Measurements from ENCODE around the gene RARG.
A peak's percentile ranks its signal among the peaks of the same experiment; 100 is the strongest.

The RARG gene

GRCh38 chr12:53231921-53232645, at the start of gene RARG:
Gene RARG, minus strand, starts transcription at chr12:53232209. Its CDS starts 4,664 bp downstream, at chr12:53227545.
- Histone ChIP-seq H3K4me1 (ENCODE audit: control insufficient read depth, insufficient read depth, low read length) (peaks cover 60% of the 10 kb centered on the region), H3K9ac (ENCODE audit: low read length) (peak within 1 kb of the TSS; percentile 72), H3K4me3 (ENCODE audit: low read length) (peak within 1 kb of the TSS; percentile 67), H3K36me3 (ENCODE audit: control insufficient read depth, insufficient read depth, low read length) (peaks cover 5% of the 10 kb centered on the region), H3K27me3 (ENCODE audit: control insufficient read depth, insufficient read depth, low read length) (no peaks in the 10 kb centered on the region), H3K9me3 (ENCODE audit: control insufficient read depth, low read length) (no peaks in the 10 kb centered on the region)

GRCh38 chr12:53279888-53280498, 48.0 kb upstream of the RARG start:
- H3K36me3 ChIP-seq (ENCODE audit: control insufficient read depth, insufficient read depth, low read length), result no peaks in the 10 kb centered on the region

GRCh38 chr12:53279283-53279869, 47.4 kb upstream of the RARG start:
- Histone ChIP-seq H3K36me3 (ENCODE audit: control insufficient read depth, insufficient read depth, low read length) (no peaks in the 10 kb centered on the region), H3K4me1 (ENCODE audit: control insufficient read depth, insufficient read depth, low read length) (no peaks in the 10 kb centered on the region), H3K27me3 (ENCODE audit: control insufficient read depth, insufficient read depth, low read length) (no peaks in the 10 kb centered on the region), H3K9ac (ENCODE audit: low read length) (no peak overlapping the region), H3K9me3 (ENCODE audit: control insufficient read depth, low read length) (no peaks in the 10 kb centered on the region), H3K4me3 (ENCODE audit: low read length) (no peak overlapping the region)

More at GRCh38 chr12:53279888-53280498, 48.0 kb upstream of the RARG start:
- H3K9me3 ChIP-seq (ENCODE audit: control insufficient read depth, low read length), result no peaks in the 10 kb centered on the region
- H3K27me3 ChIP-seq (ENCODE audit: control insufficient read depth, insufficient read depth, low read length), result no peaks in the 10 kb centered on the region
- H3K4me1 ChIP-seq (ENCODE audit: control insufficient read depth, insufficient read depth, low read length), result no peaks in the 10 kb centered on the region
- no peak overlapping the region for H3K9ac ChIP-seq (ENCODE audit: low read length)
- no peak overlapping the region for H3K4me3 ChIP-seq (ENCODE audit: low read length)

- Histone ChIP-seq H3K27me3 (ENCODE audit: control insufficient read depth, insufficient read depth, low read length) (no peaks in the 10 kb centered on the region), H3K4me1 (ENCODE audit: control insufficient read depth, insufficient read depth, low read length) (no peaks in the 10 kb centered on the region), H3K9me3 (ENCODE audit: control insufficient read depth, low read length) (no peaks in the 10 kb centered on the region), H3K4me3 (ENCODE audit: low read length) (no peak overlapping the region), H3K9ac (ENCODE audit: low read length) (no peak overlapping the region), H3K36me3 (ENCODE audit: control insufficient read depth, insufficient read depth, low read length) (no peaks in the 10 kb centered on the region)
Observed at GRCh38 chr12:53277981-53278380, 46.0 kb upstream of the RARG start.

- no peaks in the 10 kb centered on the region for H3K4me1 ChIP-seq (ENCODE audit: control insufficient read depth, insufficient read depth, low read length)
- H3K4me3 ChIP-seq (ENCODE audit: low read length), result no peak overlapping the region
- H3K36me3 ChIP-seq (ENCODE audit: control insufficient read depth, insufficient read depth, low read length), result no peaks in the 10 kb centered on the region
- H3K27me3 ChIP-seq (ENCODE audit: control insufficient read depth, insufficient read depth, low read length), result no peaks in the 10 kb centered on the region
- H3K9ac ChIP-seq (ENCODE audit: low read length), result no peak overlapping the region
- no peaks in the 10 kb centered on the region for H3K9me3 ChIP-seq (ENCODE audit: control insufficient read depth, low read length)
Observed at GRCh38 chr12:53276511-53276910, 44.5 kb upstream of the RARG start.

GRCh38 chr12:53274445-53274844, 42.4 kb upstream of the RARG start:
- no peak overlapping the region for H3K9ac ChIP-seq (ENCODE audit: low read length)
- no peak overlapping the region for H3K4me3 ChIP-seq (ENCODE audit: low read length)
- no peaks in the 10 kb centered on the region for H3K27me3 ChIP-seq (ENCODE audit: control insufficient read depth, insufficient read depth, low read length)
- H3K9me3 ChIP-seq (ENCODE audit: control insufficient read depth, low read length), result no peaks in the 10 kb centered on the region
- no peaks in the 10 kb centered on the region for H3K36me3 ChIP-seq (ENCODE audit: control insufficient read depth, insufficient read depth, low read length)
- H3K4me1 ChIP-seq (ENCODE audit: control insufficient read depth, insufficient read depth, low read length), result no peaks in the 10 kb centered on the region

- Histone ChIP-seq H3K36me3 (ENCODE audit: control insufficient read depth, insufficient read depth, low read length) (no peaks in the 10 kb centered on the region), H3K9ac (ENCODE audit: low read length) (peak overlapping the region; percentile 75), H3K27me3 (ENCODE audit: control insufficient read depth, insufficient read depth, low read length) (no peaks in the 10 kb centered on the region), H3K9me3 (ENCODE audit: control insufficient read depth, low read length) (no peaks in the 10 kb centered on the region), H3K4me3 (ENCODE audit: low read length) (peak overlapping the region; percentile 96), H3K4me1 (ENCODE audit: control insufficient read depth, insufficient read depth, low read length) (peaks cover 8% of the 10 kb centered on the region)
Observed at GRCh38 chr12:53268630-53269562, 36.9 kb upstream of the RARG start.

GRCh38 chr12:53267999-53268629, 36.1 kb upstream of the RARG start, which contains the start of gene ESPL1:
Gene ESPL1, plus strand, starts transcription at chr12:53268299. Its CDS starts 468 bp downstream, at chr12:53268767.
- peak within 1 kb of the TSS; percentile 75 for H3K9ac ChIP-seq (ENCODE audit: low read length)
- H3K36me3 ChIP-seq (ENCODE audit: control insufficient read depth, insufficient read depth, low read length), result no peaks in the 10 kb centered on the region
- H3K4me1 ChIP-seq (ENCODE audit: control insufficient read depth, insufficient read depth, low read length), result peaks cover 8% of the 10 kb centered on the region
- no peaks in the 10 kb centered on the region for H3K9me3 ChIP-seq (ENCODE audit: control insufficient read depth, low read length)
- peak within 1 kb of the TSS; percentile 96 for H3K4me3 ChIP-seq (ENCODE audit: low read length)
- H3K27me3 ChIP-seq (ENCODE audit: control insufficient read depth, insufficient read depth, low read length), result no peaks in the 10 kb centered on the region

- Histone ChIP-seq H3K36me3 (ENCODE audit: control insufficient read depth, insufficient read depth, low read length) (no peaks in the 10 kb centered on the region), H3K9me3 (ENCODE audit: control insufficient read depth, low read length) (no peaks in the 10 kb centered on the region), H3K4me1 (ENCODE audit: control insufficient read depth, insufficient read depth, low read length) (peaks cover 8% of the 10 kb centered on the region), H3K4me3 (ENCODE audit: low read length) (peak overlapping the region; percentile 96), H3K9ac (ENCODE audit: low read length) (peak overlapping the region; percentile 75), H3K27me3 (ENCODE audit: control insufficient read depth, insufficient read depth, low read length) (no peaks in the 10 kb centered on the region)
Observed at GRCh38 chr12:53267306-53267998, 35.4 kb upstream of the RARG start.

GRCh38 chr12:53265783-53266182, 33.8 kb upstream of the RARG start:
- H3K27me3 ChIP-seq (ENCODE audit: control insufficient read depth, insufficient read depth, low read length), result no peaks in the 10 kb centered on the region
- no peak overlapping the region for H3K9ac ChIP-seq (ENCODE audit: low read length)
- no peaks in the 10 kb centered on the region for H3K9me3 ChIP-seq (ENCODE audit: control insufficient read depth, low read length)
- H3K4me3 ChIP-seq (ENCODE audit: low read length), result no peak overlapping the region
- H3K36me3 ChIP-seq (ENCODE audit: control insufficient read depth, insufficient read depth, low read length), result no peaks in the 10 kb centered on the region
- H3K4me1 ChIP-seq (ENCODE audit: control insufficient read depth, insufficient read depth, low read length), result peaks cover 8% of the 10 kb centered on the region

- H3K36me3 ChIP-seq (ENCODE audit: control insufficient read depth, insufficient read depth, low read length), result no peaks in the 10 kb centered on the region
- no peaks in the 10 kb centered on the region for H3K4me1 ChIP-seq (ENCODE audit: control insufficient read depth, insufficient read depth, low read length)
- H3K9ac ChIP-seq (ENCODE audit: low read length), result no peak overlapping the region
- no peaks in the 10 kb centered on the region for H3K27me3 ChIP-seq (ENCODE audit: control insufficient read depth, insufficient read depth, low read length)
- no peak overlapping the region for H3K4me3 ChIP-seq (ENCODE audit: low read length)
- no peaks in the 10 kb centered on the region for H3K9me3 ChIP-seq (ENCODE audit: control insufficient read depth, low read length)
Observed at GRCh38 chr12:53259891-53260290, 27.9 kb upstream of the RARG start.
